Stimulated activated CD4-positive, alpha-beta T cell treated with anti-CD3 and anti-CD28 coated beads, Interleukin-2, amount 100 ng/mL, for 4 hours (primary cell): ENCODE measurements around the gene NRF1.

Source experiments
- DNase-seq: peaks from one replicate; pipeline ENCODE4 v3.0.0-alpha.2; 2020; ENCODE audit warnings: low read depth

The NRF1 gene

DNA sequence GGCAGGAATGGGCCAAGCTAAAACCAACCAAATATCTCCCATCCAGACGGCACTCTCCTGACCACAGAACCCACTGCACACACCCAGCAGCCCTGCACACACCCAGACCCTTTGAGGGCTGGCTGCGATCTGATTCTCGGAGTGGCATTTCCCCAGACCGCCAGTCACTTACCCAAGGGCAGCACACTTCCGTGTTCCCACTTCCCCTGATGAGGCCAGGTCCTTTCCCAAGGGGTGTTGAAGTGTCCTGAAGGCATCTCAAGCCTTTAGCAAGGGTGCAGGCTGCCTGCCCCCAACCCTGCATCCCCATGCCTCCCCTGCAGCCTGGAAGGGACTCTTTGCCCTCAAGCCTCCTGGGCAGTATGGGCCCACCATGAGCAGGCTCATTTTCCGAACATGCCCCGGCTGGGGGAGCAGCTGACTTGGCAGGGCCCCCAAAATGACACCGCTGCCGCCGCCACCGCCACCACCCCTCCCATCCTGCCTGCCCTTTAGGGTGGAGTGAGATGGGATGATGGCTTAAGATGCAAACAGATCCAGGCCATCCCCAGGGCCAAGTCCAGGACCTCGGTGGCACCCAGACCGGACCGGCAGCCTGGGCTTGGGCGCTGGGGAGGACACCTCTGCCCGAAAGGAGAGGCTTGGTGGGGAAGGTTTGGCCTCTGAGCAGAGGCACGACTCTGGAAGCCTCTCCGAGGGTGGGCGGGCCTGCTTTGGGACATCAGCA is 159.8 kb downstream of the NRF1 start:
- DNase-seq, result no peak

DNA sequence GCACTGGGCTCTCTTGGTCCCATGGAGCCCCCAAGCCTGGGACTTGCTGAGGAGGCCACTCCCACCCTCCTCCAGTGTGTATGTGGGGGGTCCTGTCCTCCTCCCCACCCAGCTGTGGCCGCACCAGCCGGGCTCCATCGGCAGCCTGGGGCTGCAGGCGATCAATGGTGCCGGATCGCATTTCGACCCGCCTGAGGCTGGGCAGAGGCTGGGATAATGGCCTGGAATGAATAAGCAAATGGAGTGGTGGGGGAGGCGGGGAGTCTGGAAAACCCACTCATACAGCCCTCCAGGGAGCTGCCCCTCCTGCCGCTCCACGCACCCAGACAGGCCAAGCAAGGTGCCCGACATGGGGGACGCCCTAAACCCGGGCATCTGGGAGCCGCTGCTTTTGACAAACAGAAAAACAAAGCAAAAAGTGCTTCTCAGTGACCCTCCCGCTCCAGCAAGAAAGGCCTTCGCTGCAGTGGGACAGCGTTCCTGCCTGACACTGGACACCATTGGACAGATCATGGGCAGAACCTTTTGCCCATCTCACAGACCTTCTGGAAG is 160.5 kb downstream of the NRF1 start:
- DNase-seq, result no peak

DNA sequence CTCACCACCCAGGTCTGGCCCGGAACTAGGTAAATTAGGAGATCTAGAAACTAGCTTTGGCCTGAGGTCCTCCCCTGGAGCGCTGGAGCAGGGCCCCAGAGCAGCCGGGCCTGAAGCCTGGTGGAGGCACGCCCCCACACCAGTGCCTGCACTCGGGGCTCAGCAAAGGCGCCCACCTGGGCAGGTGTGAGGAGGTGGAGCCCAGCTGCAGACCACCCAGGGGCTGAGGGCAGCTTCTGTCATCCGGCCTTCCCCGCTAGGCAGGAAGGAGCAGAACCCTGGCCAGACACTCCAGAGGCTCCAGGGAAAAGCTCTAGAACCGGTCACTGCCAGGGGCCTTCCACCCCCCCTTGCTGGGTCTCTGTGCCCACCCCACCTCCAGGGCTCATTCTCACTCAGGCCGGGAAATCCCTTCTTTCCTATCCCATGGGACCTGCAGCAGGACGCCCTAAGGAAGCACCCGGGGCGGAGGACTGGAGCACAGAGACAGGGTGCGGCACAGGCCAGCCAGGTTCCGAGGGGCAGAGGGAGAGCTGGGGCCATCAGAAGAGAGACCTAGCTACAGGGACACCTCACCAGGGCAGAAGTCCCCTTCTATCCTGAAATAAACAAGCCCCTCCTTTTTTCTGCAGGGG is 161.2 kb downstream of the NRF1 start:
- DNase-seq, result no peak

DNA sequence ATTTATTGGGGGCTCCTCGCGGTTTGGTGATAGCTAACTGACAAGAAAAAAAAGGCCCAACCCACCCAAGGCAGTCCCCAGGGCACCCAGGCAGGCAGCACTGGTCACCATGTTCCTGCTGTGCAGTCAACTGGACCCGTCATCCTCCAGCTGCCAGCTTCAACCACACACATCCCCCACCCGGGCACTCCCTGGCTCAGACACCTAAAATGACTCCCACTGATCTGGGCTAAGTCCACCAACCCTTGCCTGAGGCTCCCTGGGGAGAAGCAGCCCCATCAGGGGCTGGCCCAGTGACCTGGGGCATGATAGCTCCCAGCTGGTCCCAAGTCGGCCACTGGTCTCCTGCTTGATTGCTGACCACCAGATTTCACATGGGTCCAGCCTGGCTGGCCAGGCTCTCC is 161.8 kb downstream of the NRF1 start:
- DNase-seq, result no peak

DNA sequence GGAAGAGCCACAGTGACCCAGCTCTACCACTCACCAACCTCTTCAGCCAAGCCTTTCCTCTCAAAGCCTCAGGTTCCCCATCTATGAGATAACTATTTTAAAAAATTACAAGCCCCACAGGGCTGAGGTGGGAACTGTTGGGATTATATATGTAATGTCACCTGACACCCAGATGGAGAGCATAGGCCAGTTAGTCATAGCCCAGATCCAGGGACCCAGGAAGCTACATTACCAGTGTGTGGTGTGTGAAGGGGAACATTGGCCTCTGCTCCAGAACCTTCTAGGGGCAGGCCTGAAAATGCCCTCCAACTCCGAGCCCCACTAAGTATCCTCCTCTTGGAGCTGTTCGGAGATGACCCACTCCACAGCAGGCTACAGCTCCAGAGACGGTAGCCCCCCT is 162.4 kb downstream of the NRF1 start:
- DNase-seq, result no peak

DNA sequence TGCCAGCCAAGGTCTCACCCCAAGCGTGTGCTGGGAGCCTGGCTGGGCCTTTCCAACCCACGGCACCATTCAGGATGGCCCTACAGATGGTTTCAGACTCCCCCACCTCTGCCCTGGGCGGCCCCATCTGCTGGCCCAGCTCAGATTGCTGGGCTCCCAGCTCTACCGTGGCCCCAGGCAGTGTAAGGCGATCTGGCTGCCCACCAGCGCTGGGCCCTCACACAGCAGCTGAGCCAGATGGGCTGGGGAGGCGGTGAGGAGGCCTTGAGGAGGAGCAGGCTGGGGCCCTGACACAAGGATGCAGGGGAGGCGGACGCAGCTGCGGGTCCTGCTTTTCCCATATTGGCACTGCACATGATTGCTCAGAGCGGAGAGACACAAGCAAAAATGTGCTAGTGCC is 162.8 kb downstream of the NRF1 start:
- no peak for DNase-seq

DNA sequence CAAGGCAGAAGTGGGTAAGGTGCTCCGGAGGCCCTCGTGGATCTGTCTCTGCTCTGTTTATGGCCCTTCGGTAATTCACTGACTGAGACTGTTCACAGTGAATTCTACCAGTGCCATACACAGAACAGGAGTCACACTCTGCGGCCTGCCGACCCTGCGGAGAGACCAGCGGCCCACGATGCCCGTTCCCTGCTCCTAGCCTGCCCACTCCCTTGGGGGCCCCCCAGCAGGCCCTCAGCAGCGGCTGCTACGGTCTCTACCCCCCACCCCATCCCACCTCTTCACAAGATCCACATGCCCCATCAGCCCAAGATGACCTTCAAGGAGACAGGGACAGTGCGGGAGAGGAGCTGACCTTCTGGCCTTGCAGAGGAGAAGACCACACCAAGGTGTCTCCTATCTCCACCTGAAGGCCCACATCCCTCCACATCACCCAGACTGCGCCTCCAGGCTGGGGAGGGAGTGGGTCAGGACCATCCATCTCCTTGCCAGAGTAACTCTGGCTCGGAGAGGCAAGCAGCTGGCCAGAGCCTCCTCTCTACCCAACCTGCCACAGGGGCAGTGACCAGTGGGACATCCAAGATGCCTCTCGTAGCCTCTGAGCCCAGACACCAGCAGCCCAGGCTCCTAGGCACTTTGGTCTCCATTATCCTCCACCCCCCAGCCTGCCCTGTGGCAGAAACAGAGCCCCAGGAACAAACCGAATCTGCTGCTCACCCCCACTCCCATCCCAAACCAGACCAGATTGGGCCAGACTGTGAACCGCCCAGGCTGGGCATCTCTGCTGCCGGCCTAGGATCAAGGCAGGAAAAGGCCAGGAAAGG is 163.6 kb downstream of the NRF1 start:
- no peak for DNase-seq

DNA sequence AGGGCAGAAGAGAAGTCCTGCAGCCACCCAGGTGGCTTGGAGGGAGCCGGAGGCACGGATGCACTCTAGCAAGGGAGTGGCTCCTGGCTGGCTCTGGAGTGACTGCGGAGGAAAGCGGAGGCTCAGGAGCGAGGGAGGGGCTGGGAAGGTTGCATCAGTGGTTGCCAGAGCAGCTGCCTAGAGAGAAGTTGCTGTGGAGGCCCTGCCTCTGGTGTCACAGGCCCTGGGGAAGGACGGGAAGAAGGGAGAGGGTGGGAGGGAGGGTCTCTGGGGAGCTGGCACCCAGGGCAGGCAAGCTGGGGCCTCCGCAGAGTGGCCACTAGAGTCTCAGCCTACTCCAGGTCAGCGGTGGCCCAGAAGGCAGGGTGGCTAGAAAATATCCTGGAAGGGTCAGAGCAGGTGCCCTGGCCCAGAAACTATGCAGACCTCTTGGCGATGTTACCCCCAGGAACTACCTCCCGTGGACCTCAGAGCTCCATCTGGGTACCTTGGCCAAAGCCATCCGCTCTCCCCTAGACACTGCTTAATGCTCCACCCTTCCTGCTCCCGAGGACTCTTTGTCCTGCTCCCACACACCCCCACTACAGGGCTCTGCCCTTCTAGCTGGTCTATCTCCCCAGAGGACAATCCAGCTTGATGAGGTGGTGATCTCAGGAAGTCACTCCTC is 164.3 kb downstream of the NRF1 start:
- DNase-seq, result no peak

DNA sequence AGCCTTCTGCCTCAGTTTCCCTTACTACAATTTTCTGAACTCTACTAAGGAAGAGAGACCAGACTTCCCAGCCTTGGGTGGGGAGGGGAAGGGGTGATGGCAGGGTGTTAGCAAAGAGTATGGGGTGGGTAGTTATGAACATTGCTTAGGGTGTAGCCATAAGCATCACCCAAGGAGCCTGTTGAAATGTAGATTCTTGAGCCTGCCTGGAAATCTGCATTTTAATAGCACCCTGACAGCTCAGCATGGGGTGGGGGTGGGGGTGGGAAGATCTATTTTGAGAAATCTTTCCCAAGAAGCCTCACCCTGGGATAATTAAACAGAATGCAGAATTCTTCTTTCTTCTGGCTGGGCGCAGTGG is 164.8 kb downstream of the NRF1 start:
- no peak for DNase-seq

DNA sequence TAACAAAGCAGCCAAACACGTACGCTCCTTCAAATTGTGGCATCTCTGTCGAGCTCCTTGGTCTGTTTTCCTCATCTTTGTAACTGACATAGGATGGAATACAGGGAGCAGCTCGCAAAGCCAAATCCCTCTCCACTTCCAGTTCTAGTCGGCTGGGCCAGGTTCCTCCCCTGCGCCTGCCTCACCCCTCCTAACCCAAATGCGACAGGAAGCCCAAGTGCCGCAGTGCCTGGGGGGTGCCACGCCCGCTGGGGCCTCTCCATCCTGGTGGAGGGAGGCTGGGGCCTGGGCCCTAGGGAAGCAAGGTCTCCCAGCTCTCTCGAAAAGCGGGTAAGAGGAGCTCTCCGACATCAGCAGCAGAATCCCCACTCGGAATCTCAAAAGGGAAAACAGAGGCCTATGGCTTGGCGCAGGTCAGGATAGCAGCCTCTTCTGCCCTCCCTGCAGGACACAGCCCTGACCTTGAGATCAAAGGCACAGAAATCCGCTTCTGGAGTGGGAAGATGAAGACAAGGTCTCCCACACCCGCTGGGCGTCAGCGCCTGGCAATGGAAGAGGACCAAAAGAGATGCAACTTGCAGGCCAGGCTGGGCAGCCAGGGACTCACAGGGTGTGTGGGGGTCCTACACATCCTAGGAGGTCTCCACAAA is 165.8 kb downstream of the NRF1 start:
- DNase-seq, result no peak

DNA sequence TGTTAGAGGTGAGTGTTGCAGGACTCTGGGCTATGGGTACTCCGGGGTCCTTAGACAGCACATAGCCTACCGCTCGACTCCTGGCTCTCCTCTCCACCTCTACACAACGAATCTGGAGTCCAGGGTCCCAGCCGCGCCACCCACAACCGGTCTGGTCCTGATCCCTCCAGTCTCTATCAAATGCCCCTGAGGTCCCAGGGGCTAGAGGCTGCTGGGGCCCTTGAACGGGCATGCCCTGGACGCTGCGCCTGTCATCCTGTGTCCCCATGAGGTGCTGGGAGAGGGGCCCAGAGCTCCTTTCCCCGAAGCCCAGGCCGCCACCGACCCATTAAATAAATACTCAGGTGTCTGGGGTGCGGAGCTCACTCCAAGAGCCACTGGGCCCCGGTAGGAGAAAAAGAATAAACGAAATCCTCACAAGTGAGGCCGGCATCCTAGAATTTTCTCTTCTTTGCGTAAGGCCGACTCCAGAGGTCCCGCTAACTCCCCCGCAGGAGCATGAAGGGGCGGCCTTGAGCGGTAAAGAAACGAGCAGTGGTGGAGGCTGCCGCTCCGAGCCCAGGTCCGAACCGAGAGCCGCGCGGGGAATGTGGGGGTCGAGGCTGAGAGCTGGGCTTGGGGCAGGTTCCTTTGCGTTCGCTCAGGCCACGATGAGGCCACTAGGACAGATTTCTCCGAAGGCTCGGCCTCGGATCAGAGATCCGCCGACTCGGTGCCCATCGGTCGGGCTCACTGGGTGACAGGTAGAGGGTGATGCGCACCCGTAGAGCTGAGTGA is 166.7 kb downstream of the NRF1 start:
- DNase-seq, result no peak

DNA sequence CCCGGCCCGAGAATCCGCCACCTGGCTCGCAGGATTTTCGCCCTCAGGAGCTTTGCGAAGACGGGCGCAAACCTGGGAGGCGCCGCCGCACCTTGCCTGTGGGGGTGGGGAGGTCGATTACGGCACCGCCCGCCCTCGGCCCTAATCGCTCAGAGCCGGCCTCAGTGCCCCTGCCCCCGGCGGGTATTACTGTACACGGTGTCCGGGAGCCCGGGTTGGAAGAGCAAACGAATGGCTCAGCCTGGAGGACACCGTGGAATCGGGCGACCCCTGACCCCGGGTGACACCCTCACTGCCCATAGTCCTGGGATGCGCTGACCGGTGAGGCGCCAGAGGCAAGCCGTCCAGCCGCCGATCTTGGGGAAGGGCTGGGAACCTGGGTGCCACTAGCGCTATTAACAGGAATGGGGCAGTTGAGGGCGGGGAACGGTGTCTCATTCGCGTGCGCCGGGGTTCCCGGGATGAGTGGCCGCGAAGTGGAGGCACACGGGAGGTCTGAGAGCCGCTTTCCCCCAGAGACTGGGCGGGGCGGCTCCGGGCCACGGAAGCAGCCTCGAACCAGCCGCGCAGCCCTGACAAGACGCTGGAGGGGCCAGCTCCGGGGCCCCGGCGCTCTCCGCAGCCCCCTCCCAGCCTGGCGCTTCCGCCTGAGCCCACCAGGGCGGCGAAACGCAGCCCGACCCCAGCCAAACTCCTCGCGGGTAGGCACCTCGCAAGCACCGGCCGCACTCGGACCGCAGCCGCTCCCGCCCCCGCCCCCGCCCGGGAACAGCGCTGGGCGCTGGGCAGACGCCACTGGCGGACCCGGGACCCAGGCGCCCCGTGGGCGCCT is 167.5 kb downstream of the NRF1 start:
- no peak for DNase-seq

DNA sequence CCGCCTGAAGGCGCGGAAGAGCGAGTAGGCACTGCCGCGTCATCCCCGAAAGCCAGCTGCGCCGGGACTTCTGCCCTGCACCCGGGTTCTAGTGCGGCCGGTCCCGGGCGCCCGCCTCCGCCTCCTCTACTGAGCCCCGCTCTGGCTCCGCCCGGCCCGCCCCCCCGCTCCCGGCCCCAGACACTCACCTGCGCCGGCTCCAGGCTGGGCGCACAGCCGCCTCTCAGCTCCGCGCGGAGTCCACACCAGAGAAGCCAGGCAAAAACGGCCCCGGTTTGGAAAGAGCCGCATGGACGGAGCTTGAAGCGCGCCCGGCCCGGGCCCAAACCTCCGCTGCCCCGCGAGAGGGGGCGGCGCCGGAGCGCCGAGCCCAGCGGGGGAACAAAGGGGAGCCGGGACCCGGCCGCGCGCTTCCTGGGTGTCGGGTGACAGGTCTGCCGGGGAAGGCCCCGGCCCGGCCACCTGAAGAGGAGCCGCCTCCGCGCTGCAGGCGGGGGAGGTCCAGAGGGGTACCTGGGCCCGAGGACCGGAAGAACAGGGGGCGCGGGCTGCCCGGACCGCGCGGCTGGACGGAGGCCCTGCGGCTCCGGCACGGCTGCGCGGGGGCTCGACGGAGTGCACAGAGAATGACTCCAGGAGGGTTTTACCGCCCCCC is 168.2 kb downstream of the NRF1 start:
- no peak for DNase-seq

DNA sequence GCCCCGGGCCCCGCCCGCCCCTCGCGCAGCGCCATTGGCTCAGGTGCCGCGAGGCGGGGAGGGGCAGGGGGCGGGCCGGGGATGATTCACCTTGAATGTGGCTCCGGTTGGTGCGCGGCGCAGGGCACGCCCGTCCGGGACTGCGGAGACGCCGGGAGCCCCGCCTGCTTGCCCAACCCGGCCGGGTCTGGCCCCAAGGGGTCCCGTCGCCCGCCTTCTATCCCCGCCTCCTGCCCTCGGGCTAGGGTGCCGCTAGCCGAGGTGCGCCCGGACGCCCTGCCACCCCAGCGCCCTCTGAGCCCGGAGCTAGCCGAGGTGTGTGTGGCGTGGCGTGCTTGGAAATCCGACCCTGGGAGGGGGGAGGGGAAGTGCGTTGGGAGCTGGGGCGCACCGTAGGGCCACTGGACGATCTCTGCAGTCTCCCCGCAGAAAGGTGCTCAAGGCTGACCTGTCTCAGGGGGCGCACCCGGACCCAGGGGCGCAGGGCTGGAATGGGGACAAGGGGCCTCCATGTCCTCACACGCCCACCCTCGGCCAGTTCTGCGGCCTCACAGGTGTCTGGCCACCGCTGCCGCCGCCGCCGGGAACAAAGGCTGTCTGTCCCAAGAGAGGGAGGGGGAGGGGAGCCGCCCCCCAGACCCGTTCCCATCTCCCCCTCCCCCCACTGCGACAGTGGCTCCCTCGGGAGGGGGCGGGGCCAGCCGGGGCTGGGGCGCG is 168.9 kb downstream of the NRF1 start:
- peak; percentile 75 for DNase-seq

DNA sequence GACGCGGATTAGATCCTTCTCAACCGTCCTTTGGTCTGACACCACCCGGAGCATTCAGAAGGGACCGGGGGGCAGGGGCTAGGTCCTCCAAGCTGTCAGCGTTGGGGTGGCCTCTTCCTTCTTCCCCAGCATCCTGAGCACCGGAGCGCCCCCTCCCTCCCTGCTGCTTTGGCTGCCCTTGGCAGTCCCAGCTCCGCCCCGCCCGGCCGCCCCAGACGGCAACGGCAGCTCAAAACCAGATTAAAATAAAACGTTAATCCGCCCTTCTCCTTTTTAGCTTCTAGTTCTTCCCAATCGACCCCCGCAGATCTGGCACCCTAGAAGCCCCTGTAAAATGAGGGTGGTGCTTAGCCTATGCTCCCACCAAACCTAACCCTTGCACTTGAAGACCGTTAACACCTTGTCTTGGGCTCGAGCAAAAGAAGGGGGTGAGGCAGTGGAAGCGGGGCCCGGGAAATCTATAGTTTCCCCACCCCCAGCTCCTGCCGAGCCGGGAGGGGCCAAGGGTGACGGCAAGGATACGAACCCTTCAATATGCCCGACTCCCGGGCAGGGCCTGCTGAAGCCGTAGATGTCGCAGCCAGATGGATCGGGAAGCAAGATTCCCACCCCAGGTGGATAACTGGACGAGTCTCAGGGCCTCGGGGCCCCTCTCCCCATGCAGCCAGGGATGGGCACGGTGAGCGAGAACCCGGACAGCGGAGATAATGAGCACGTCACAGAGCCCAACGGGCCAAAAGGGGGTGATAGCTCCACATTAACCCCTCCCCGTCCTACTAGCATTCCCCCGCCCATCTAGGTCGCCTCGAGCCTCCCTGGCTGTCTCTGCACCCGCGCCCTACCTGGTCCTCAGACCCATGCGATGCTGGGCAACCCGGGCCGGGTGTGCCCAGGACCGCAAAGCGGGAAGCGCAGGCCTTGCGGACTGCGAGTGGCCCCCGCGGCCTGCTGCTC is 169.7 kb downstream of the NRF1 start:
- no peak for DNase-seq

DNA sequence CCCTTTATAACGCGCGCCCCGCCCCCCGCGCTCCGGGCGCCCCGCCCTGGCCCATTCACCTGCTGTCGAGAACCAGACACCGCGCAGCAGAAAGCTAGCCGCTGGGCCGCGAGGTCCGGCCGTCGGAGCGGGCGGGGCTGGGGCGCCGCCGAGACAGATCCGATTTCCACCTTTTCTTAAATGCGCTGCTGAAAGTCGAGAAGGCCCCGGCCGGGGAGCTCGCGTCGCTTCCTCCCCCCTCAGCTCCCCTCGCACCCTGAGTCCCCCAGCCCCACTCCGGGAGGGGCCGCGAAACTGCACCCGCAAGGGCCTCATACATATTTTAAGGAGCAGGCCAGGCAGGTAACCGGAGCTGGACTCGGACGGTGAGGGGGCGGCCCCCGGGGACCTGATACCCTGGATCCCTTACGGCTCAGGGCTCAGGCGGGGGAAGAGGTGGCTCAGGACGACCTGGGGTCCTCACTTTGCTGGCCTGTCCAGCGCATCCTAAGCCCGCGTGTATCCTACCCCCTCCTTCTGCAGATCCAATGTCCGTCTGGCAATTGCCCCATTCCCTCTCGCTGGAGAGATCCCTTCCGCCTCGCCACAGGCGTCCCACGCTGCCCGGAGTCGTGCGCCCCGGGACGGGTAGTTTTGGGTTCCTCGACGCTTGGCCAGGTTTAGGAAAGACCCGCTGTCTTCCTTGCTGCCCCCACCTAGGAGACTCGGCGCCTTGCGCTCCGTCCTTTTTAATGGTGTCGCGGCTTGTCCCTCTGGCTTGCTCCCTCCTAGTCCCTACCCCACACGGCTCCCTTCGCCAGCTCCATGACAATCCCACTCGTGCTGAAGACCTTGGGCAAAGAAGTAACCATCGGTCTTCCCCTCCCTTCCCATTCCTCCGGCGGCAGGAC is 170.7 kb downstream of the NRF1 start:
- DNase-seq, result no peak
